Testis (tissue), 2 donors: ENCODE data around the gene ZNF821.

Source experiments
- POLR2A ChIP-seq: fragments of 450-650 bp; IDR thresholded peaks from one replicate; pipeline ENCODE4 v1.6.1; 2017; ENCODE audit warnings: antibody characterized with exemption, mild to moderate bottlenecking, moderate library complexity
- TF ChIP-seq, protein P1 (sequence below), 3 experiments: fragments of 450-650 bp in 2 of 3; fragments of 200-600 bp in 1 of 3; sonication (generic) in 1 of 3; IDR thresholded peaks; one replicate each; pipeline ENCODE4 v1.5.1; 2016 to 2019; ENCODE audit warnings: antibody characterized with exemption in 3 of 3, mild to moderate bottlenecking in 2 of 3, moderate library complexity in 1 of 3

DNA sequence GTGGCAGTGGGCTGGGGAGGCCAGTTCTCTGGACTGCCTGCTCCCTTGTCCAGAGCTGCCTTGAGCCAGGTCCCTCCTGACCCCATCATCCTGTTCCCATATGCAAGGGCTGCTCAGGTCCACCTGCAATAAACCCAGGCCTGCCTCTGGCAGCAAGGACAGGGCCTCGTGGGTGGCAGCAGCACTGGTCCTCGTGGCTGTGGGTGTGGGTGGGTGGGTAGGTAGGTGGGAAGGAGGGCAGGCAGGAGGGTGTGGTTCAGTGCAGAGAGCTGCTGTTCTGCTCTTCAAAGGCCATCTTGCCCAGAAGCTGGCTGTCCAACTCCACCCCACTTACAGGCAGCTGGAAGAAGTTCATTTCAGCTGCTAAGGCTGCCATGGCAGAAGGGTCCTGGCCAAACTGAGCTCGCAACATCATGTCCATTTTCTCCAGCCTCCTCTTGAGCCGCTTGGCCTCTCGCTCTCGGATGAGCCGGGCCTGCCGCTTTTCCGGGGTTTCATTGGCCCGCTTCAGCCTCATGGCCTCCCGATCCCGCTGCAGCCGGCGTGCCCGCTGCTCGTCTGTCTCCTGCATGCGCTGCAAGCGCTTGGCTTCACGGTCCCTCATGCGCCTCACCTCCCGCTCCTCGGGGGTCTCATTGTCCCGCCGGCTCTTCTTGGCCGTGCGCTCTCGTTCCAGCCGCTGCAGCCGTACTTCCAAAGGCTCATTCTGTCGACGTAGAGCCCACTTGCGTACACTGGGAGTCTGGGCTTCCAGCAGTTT, 24.0 kb downstream of the ZNF821 start:
- no peak for TF ChIP-seq POLR2A
- TF ChIP-seq, protein P1, sequence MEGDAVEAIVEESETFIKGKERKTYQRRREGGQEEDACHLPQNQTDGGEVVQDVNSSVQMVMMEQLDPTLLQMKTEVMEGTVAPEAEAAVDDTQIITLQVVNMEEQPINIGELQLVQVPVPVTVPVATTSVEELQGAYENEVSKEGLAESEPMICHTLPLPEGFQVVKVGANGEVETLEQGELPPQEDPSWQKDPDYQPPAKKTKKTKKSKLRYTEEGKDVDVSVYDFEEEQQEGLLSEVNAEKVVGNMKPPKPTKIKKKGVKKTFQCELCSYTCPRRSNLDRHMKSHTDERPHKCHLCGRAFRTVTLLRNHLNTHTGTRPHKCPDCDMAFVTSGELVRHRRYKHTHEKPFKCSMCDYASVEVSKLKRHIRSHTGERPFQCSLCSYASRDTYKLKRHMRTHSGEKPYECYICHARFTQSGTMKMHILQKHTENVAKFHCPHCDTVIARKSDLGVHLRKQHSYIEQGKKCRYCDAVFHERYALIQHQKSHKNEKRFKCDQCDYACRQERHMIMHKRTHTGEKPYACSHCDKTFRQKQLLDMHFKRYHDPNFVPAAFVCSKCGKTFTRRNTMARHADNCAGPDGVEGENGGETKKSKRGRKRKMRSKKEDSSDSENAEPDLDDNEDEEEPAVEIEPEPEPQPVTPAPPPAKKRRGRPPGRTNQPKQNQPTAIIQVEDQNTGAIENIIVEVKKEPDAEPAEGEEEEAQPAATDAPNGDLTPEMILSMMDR (IDR thresholded peaks at IDR 0.05): no peak
